NCI-H82 treated with DMSO at 0.1 percent for 48 hours (cell line): Measurements from ENCODE around the gene OGT.
"Not testable (repeated sequence)": the region's sequence is repeated elsewhere in the genome, so short reads cannot be mapped to it uniquely, and the experiment has no call there.

Experiments used
- DNase-seq: peaks from one replicate; lab custom pipeline; 2025; ENCODE audit not compliant: unreplicated experiment; lab: John Stamatoyannopoulos, UW

Gene OGT

DNA sequence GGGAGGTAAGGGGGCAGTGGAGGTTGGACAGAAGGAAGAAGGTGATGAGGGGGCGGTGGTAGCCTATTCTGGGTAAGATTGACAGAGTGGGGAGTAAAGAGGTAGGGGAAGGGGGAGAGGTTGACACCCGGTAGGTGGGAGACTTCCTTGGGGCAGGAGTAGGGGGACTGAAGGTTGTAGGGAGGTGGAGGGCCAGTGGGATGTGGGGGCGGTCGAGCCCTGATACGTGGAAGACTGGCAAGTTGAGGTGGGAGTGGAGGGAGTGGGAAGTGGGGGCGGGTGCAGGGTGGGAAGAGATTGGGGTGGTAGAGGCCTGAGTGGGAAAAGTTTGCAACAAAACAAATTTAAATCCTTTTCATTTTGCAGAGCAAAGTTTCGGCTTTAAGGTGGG, 47.1 kb downstream of the OGT start:
- no peak for DNase-seq

DNA sequence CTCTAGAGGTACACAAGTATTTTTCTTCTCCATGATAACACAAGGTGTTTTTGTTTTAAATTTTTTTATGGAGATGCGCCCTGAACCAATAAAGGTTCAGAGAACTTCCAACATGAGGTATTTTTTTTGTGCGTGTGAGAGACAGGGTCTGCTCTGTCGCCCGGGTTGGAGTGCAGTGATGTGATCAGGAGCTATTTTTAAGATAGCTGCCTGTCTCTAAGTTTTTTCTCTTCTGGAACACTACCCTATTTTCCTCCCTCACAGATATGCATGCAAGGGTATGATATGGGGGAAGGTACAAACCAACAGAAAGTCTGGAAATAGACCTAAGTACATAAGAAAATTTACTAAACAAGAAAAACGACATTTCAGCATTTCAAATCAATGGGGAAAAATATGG, 48.3 kb downstream of the OGT start:
- DNase-seq, result no peak

DNA sequence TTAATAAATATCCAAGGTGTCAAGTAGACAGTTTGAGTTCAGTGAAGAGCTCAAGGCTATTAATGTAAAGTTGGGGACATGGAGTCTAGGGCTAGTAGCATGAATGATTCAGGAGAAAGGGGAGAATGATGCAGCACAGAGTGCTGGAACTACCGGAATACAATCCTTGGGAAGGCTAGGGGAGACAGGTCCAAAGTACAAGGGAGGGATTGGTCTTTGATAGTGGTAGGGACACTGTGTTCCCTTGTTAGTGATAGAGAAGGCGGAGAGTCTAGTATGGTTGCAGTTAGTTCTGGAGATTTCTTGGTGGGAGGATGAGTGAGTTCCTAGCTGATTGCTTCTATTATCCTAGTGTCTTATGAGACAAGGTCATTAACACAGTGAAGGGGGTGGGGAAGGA, 54.0 kb downstream of the OGT start:
- DNase-seq, result no peak

DNA sequence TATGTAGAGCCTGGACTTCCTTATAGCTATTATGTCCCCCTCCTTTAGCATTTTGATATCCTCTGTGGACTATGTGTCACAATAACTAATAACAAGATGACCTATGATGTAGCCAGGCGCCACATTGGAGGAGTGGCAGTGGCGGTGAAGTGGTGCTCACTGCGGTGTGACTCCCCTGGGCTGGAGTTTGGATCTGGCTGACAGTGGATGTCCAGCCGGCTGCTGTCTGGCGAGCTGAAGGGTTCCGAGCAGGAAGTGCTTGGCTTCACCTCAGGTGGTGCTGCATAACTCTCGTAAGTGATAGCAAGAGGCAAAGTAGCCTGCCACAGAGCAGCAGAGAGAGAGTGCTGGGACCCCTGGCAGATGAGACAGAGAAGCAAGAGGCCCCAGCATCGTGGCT, 60.3 kb downstream of the OGT start:
- not testable (repeated sequence) for DNase-seq

DNA sequence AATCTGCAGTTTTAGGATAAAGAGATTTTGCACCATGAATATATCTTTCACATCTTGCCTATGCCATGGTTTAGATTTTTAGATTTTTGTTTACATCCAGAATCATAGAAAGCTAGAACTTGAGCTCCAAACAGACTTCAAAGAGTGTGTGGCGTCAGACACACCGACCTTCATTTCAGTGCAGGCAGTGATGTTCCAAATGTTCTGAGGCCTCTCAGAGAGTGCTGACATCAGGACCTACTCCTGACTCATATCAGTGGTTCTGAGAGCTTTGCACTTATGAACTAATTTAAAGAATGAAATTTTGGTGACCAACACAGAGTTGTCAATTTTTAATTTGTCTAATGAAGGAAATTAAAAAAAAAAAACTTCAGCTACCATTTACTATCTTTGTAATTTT, 67.1 kb downstream of the OGT start:
- DNase-seq, result no peak

DNA sequence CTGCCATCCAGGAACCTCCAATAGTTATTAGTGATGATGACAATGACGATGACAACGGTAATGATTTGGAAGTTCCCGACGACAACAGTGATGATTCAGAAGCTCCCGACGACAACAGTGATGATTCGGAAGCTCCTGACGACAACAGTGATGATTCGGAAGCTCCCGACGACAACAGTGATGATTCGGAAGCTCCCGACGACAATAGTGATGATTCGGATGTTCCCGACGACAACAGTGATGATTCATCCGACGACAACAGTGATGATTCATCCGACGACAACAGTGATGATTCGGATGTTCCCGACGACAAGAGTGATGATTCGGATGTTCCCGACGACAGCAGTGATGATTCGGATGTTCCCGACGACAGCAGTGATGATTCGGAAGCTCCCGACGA, 70.7 kb downstream of the OGT start:
- no peak for DNase-seq

DNA sequence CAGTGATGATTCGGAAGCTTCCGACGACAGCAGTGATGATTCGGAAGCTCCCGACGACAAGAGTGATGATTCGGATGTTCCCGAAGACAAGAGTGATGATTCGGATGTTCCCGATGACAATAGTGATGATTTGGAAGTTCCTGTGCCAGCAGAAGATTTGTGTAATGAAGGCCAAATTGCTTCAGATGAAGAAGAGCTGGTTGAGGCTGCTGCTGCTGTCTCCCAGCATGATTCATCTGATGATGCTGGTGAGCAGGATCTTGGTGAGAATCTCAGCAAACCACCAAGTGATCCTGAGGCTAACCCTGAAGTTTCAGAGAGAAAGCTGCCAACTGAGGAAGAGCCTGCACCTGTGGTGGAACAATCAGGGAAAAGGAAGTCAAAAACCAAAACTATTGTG, 71.2 kb downstream of the OGT start:
- DNase-seq, result no peak

DNA sequence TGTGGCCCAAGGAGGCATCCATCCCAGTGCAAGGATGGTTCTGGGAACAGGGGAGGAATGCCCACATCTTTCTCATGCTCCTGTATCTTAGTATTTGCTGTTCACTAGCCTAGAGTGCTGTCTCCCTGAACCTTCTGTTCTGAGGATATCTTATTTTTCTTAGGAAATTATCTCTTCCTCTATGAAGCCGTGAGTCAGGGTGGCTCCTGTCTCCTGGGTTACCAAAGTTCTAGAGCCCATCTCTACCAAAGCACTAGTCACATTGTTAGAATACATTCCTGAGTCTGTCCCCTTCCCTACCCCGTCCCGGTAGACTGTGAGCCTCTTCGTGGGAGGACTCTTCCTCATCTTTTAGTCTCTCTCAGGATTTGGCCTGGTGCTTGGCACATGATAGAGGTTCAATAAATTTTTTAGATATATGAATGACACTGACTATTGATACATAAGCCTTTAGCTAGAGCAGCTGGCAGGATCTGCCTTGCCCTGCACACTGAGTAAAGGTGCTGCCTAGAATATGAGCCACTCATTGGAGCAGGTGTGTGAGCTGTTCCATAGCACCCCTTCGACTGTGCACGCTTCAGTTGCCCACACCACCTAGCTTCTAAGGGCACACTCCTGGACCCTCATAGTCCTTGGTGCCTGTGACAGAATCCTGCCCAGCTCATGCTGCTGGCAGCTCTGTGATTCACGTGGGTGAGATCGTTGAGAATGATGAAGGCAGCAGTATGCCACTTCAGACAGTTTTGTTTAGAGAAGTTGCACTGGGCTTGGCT, 72.1 kb downstream of the OGT start:
- no peak for DNase-seq

DNA sequence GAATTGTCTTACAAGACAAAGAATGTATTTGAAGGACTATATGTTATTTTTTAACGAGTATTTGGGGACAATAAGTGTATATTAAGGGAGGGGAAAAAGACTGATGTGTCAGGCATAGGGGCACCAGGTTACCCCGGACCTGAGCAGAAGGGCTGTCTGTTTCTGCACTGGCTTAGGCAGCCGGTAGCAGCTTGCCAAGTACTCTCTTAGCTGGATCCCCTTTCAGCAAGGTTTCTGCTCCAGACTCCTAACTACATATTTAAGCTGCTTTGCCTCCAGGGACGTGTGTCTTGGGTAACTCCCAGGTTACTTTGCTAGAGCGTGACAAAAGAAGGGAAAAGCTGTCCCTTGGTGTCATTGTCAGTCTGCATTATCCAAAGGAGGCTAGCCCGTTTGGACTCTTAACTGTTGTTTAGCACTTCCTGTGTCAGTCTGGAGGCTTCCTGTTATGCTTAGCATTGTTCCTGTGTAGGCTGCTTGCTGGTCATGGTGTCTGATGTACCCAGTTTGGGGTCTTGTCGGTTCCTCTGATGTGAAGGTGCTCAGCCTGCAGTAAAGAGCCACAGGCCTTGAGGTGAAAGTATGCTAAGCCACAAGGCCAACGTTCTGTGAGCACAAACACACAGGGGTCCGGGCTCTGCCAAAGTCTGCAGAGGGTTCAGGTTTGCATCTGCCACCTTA, 73.8 kb downstream of the OGT start:
- no peak for DNase-seq

DNA sequence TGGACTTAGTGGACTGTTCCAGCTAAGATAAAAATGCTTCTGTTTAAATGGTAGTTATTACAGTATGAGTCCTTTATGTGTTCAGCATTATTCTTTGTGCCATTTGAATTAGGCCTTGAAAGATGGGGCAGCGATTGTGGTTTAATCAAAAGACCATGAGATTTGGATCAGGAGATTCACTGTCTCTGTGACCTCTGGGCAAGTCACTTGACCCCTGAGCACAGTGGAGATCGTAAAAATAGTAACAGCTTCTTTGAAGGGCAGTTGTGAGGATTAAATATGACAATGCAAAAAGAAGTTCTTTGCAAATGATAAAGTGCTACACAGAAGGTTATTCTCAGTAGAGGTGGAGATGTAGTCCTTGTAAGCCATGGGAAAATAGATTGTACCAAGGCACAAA, 74.6 kb downstream of the OGT start:
- no peak for DNase-seq

DNA sequence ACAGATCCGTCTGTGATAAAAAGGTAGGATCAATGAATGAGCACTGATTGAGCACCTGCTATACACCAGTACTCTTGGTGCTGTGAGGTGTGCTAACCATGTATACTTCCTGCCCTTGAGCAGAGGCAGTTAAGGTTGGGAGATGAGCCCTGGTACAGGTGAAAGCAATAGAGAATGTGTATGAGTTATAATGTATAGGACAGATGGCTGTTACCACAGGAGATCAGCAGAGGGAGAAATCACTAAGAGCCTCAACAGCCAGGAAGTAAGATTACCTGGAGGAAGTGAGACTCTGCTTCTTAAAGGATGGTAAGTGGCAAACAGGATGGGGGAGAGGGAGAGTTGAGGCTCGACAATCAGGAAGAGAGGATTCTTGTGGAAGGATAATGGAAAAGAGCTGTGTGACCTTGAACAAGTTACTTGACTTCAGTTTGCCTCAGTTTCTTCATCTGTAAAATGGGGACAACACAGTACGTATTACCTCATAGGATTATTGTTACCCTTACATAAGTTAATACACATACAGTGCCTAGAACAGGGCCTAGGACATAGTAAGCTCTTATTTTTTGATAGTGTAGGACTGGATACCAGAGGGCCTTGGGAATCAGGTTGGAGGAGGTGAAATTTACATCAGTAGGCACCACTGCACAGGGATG, 76.3 kb downstream of the OGT start:
- DNase-seq, result no peak

DNA sequence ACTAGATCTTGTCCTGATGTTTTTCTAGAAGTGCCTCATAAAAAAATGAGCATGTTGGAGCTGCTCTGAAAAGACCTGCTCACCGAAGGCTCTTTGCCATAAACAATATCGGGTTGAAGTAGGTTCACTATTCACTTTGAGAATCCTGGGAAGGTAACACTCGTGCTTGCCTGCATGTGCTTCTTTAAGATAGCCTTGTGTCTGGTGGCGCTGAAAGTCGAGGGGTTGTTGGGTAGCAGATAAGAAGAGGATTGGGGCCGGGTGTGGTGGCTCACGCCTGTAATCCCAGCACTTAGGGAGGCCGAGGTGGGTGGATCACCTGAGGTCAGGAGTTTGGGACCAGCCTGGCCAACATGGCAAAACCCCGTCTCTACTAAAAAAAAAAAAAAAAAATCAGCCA, 78.8 kb downstream of the OGT start:
- not testable (repeated sequence) for DNase-seq

DNA sequence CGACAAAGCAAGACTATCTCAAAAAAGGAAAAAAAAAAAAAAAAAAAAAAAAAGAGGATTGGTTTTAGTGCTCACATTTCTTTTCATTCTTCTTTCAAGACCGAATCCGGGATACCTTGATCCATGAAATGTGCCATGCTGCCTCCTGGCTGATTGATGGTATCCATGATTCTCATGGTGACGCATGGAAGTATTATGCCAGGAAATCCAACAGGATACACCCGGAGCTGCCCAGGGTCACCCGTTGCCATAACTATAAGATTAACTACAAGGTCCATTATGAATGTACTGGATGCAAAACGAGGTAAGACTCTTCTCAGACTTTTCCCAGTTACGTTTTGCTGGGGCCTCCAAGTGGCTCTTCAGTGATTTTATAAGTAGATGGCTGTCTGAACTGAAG, 79.4 kb downstream of the OGT start:
- DNase-seq, result no peak

DNA sequence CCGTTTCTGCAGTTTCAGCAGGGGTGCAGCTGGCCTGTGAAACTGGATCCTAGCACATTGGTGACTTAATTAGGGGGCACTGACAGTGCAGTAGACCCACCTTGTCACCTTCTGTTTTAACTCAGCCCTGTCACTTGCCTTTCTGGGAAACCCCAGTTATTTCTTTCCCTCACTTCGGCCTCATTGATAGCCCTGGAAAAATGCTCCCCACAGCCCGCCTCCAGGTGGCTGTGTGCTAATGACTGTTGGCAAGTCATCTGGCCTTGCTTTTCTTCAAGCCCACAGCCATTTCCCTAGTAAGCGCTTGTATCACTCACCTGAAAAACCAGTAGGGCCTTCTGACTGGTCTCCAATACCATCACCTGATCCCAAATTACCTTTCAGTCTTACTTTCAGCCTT, 82.2 kb downstream of the OGT start:
- no peak for DNase-seq

DNA sequence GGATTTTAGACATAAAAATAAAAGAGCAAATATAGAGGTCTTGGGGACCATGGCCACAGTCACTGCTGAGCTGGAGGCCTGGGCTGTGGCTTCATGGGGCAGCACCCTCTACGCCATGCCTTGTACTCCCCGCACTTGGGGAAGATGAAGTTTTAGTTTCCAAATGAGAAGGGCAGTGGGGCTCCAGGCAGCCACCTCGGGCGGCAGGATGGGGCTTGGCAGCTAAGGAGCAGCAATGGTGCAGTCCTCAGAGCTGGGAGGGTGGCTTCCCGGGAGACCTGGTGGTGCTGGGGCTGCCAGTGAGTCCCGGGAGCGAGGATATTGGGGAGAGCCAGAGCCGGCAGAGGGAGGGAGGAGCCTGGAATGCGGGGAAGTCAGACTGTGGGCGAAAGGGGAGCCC, 83.0 kb downstream of the OGT start:
- no peak for DNase-seq

DNA sequence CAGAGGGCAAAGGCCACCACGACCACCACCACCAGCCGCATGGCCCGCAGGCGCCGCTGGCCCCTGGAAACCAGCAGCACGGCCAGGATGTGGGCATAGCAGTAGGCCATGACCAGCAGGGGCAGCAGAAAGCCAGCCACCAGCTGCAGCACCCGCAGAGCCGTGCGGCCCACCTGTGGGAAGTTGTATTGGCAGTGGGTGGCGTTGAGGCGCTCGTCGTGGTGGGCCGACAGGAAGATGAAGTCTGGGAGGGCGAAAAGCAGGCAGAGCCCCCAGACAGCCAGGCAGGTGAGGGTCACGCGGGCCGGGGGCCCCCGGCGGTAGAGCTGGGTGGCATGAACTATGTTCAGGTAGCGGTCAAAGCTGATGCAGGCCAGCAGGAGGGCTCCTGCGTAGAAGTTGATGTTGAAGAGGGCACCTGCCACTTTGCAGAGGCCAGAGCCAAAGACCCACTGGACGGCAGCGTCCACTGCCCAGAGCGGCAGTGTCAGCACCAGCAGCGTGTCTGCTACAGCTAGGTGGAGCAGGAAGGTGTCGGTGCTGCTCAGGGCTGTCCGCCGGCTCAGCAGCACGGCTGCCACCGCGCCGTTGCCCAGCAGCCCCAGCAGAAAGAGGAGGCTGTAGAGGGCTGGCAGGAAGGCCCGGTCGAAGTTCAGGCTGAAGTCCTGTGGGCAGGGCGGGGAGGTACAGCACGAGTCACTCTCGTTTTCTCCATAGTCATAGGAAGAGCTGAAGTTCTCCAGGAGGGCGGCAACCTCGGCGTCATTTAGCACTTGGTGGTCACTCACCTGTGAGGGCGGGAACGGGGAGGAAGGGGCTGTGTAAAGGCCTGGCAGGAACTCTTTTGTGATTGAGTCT, 84.0 kb downstream of the OGT start:
- DNase-seq, result no peak

DNA sequence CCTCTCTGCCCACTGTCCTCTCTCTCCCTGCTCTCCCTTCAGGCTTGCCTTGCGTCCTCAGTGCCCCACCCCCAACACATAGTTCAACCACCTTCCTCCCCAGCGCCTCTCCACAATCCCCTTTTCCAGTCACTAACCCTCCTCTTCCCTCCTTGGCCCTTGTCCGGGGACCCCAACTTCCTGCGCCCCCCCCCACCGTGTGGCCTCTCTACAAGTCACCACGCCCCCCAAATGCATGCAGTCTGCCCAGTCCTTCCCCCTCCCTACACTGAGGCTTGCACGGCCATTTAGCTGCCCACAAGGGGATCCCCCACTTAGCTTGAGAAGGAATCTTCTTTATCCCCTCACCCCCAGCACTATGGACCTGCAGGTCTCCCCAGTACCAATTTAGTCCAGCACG, 84.8 kb downstream of the OGT start:
- DNase-seq, result no peak

DNA sequence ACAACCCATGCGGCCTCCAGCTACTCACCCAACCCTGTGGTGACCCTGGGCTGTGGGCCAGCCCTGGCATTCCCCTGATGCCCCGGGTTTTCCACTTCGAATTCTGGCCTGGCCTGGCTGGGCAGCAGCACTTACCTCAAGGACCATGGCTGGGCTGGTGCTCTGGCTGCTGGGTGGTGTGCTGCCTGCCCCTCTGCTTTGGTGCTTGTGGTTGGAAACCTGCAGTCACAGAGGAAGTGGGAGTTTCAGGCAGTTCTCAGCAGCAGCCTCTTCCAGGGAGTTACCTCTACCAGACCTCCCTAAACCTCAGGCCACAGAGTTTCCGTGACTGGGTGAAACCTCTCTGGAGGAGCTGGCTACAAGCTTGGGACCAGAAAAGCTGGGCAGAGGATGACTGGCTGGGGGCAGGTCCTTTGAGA, 85.4 kb downstream of the OGT start, which contains the start of gene CXCR3:
CXCR3 (minus strand) TSS at position 209 of the 419 bp plus-strand sequence; CDS start at position 147, 62 bp downstream.
- DNase-seq, result no peak

DNA sequence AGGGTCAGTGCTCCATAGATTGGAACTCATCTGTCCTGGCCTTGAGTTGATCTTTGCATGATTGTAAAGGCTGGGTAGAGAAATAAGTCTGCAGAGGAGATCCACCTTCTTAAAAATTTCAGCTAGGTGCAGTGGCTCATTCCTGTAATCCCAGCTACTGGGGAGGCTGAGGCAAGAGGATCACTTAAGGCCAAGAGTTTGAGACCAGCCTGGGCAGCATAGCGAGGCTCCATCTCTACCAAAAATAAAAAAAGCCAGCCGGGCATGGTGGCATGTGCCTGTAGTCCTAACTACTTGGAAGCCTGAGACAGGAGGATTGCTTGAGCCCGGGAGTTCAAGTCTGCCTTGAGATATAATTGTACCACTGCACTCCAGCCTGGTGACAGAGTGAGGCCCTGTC, 85.9 kb downstream of the OGT start:
- no peak for DNase-seq

DNA sequence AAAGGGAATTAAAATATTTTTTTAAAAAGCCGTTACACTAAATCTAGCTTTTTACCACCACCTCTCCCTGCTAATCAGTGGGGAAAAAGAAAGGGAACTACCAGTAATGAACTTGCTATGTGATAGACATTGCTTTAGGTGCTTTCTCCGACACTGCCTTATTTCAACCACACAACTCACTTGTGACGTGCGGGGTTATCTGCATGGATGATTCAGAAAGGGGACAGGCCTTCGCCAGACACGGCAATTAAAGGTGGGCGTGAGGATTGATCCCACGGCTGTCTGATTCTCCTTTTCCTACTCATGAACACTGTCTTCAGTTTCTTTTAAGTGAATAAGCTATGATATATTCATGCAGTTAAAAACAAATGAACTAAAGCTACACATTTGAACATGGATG, 86.3 kb downstream of the OGT start:
- no peak for DNase-seq

DNA sequence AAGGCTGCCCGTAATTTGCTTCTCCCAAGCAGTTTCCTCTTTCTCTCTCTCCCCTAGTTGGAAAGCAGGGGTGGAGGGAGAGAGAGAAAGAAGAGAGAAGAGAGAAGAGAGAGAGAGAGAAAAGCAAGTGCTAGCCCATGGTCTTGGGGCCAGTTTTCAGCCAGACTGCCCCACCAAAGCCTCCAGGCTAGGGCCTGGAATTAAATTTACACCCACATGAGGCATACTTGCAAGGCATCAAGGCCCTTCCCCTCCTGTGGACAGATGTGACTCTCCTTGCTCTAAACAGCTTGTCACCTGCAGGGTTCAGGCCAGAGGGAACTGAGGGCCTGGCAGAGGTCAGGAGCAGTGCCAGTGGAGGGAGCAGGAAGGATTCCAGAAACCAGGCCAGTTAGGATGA, 87.1 kb downstream of the OGT start:
- DNase-seq, result no peak
